Hippocampal formation (tissue), 2 donors: Measurements from ENCODE around the gene FBXO17.
A peak's percentile ranks its signal among the peaks of the same experiment; 100 is the strongest.

Experiments used
- DNase-seq, 2 donors: peaks; one replicate each; lab custom pipeline; 2025; lab: John Stamatoyannopoulos, UW

FBXO17 gene

GRCh38 chr19:38915329-38916321 lies 59.9 kb downstream of the FBXO17 start:
- DNase-seq, result no peak

- DNase-seq, result no peak
Measured at GRCh38 chr19:38913958-38914357, 61.6 kb downstream of the FBXO17 start.

- no peak for DNase-seq
Measured at GRCh38 chr19:38912600-38913514, 62.7 kb downstream of the FBXO17 start.

GRCh38 chr19:38911388-38912001 lies 64.0 kb downstream of the FBXO17 start:
- no peak for DNase-seq

- DNase-seq, result no peak
Measured at GRCh38 chr19:38910488-38910887, 65.1 kb downstream of the FBXO17 start.

GRCh38 chr19:38908911-38909310 lies 66.6 kb downstream of the FBXO17 start:
- no peak for DNase-seq

GRCh38 chr19:38907670-38908069 lies 67.9 kb downstream of the FBXO17 start:
- DNase-seq, result no peak

- DNase-seq, result no peak
Measured at GRCh38 chr19:38907227-38907626, 68.3 kb downstream of the FBXO17 start.

GRCh38 chr19:38905620-38906019 lies 69.9 kb downstream of the FBXO17 start:
- DNase-seq, result no peak

- no peak for DNase-seq
Measured at GRCh38 chr19:38904581-38905539, 70.7 kb downstream of the FBXO17 start.

GRCh38 chr19:38901683-38902082 lies 73.9 kb downstream of the FBXO17 start:
- DNase-seq, result no peak

GRCh38 chr19:38900743-38901190 lies 74.8 kb downstream of the FBXO17 start:
- no peak for DNase-seq

GRCh38 chr19:38900202-38900629 lies 75.3 kb downstream of the FBXO17 start:
- DNase-seq, result peak in 1 of 2 donors; percentile 45

GRCh38 chr19:38899447-38900201 lies 75.9 kb downstream of the FBXO17 start, which contains the start of the genes NFKBIB and SIRT2:
TSS of gene NFKBIB (plus strand) at chr19:38899969. CDS start at chr19:38900033, 64 bp downstream.
TSS of gene SIRT2 (minus strand) at chr19:38899618. CDS start at chr19:38899521, 97 bp downstream.
- DNase-seq, result peak; percentile 100

- DNase-seq, result no peak
Measured at GRCh38 chr19:38898788-38899446, 76.6 kb downstream of the FBXO17 start.

- no peak for DNase-seq
Measured at GRCh38 chr19:38894968-38895367, 80.6 kb downstream of the FBXO17 start.

GRCh38 chr19:38893341-38893771 lies 82.2 kb downstream of the FBXO17 start:
- DNase-seq, result peak in 1 of 2 donors; percentile 4

GRCh38 chr19:38892841-38893240 lies 82.7 kb downstream of the FBXO17 start:
- no peak for DNase-seq

GRCh38 chr19:38891771-38892170 lies 83.8 kb downstream of the FBXO17 start:
- peak; percentile 62 to 72 for DNase-seq
